Fibroblast of lung (primary cell): ENCODE results near the gene APH1B. TPM values are rescaled to one million over a fixed set of nuclear protein-coding genes. Genes with fewer than 3 reads are reported as not detected.

Source experiments
- DNase-seq, 2 donors: peaks; one replicate each; pipeline versions ENCODE4 v3.0.0 to v3.0.0-alpha.2; 2010; ENCODE audit warnings: low read depth in 2 of 2
- H2AFZ ChIP-seq: 2 replicates; pipeline ENCODE4 v1.5.1; 2012; ENCODE audit warnings: low read length, control low read depth, inconsistent platforms
- H3K27ac ChIP-seq: 2 replicates; pipeline ENCODE4 v1.5.1; 2011; ENCODE audit warnings: low read length, control low read depth; ENCODE audit not compliant: insufficient read depth
- H3K27me3 ChIP-seq: 2 replicates; pipeline ENCODE4 v1.5.1; 2011; ENCODE audit warnings: mild to moderate bottlenecking, low read length; ENCODE audit not compliant: control insufficient read depth, insufficient read depth
- H3K36me3 ChIP-seq: 2 replicates; pipeline ENCODE4 v1.5.1; 2011; ENCODE audit warnings: low read length; ENCODE audit not compliant: control insufficient read depth, insufficient read depth
- H3K4me1 ChIP-seq: 2 replicates; pipeline ENCODE4 v1.5.1; 2011; ENCODE audit warnings: low read length; ENCODE audit not compliant: control insufficient read depth, insufficient read depth; ENCODE audit errors: extremely low read depth
- H3K4me2 ChIP-seq: 2 replicates; pipeline ENCODE4 v1.5.1; 2011; ENCODE audit warnings: low read length, control low read depth; ENCODE audit not compliant: insufficient read depth; ENCODE audit errors: extremely low read depth
- H3K4me3 ChIP-seq, 4 experiments: fragments of 200-600 bp in 1 of 4; sonication (generic) in 1 of 4; replicated peaks in 1 of 4; 2 replicates each; pipeline ENCODE4 v1.5.1; 2011 to 2016; ENCODE audit warnings: low read length in 4 of 4, low read depth in 3 of 4, mild to moderate bottlenecking in 3 of 4, control low read depth in 2 of 4, inconsistent platforms in 1 of 4, mixed read lengths in 1 of 4; ENCODE audit not compliant: insufficient read depth in 1 of 4; ENCODE audit errors: control extremely low read depth in 1 of 4
- H3K79me2 ChIP-seq: 2 replicates; pipeline ENCODE4 v1.5.1; 2012; ENCODE audit warnings: mild to moderate bottlenecking, low read length, inconsistent platforms; ENCODE audit not compliant: control insufficient read depth, insufficient read depth
- H3K9ac ChIP-seq: 2 replicates; pipeline ENCODE4 v1.5.1; 2011; ENCODE audit warnings: mild to moderate bottlenecking, low read length, control low read depth; ENCODE audit not compliant: insufficient read depth
- H3K9me3 ChIP-seq: 2 replicates; pipeline ENCODE4 v1.5.1; 2012; ENCODE audit warnings: low read depth, low read length; ENCODE audit not compliant: control insufficient read depth, insufficient read depth
- H4K20me1 ChIP-seq: 2 replicates; pipeline ENCODE4 v1.5.1; 2011; ENCODE audit warnings: low read length; ENCODE audit not compliant: control insufficient read depth, insufficient read depth; ENCODE audit errors: extremely low read depth
- EZH2 ChIP-seq: IDR thresholded peaks from 2 replicates; pipeline ENCODE4 v1.5.1; 2012; ENCODE audit warnings: low read length, control low read depth, mild to moderate bottlenecking; ENCODE audit errors: missing control alignments
- polyA plus RNA-seq, 2 donors: library from polyadenylated mRNA; depleted of rRNA in 1 of 2; stranded (reverse) in 1 of 2; unstranded in 1 of 2; fragments of >200 nt; gene quantifications; 2 replicates each; pipeline ENCODE4 v1.2.1, GENCODE V29; 2011 to 2012; ENCODE audit warnings: missing spikeins in 1 of 2
- total RNA-seq: library from RNA; depleted of rRNA; stranded (reverse); fragments of >200 nt; gene quantifications from 2 replicates; pipeline ENCODE4 v1.2.1, GENCODE V29; 2014
- TF ChIP-seq, protein P1 (sequence below), 2 donors: IDR thresholded peaks in 1 of 2; conservative IDR thresholded peaks in 1 of 2; 1 replicate in 1 of 2; 2 replicates in 1 of 2; pipeline ENCODE4 v1.5.1; 2011 to 2012; ENCODE audit warnings: low read length in 2 of 2, control low read depth in 1 of 2, inconsistent platforms in 1 of 2, low read depth in 1 of 2, mild to moderate bottlenecking in 1 of 2

APH1B gene
- total and polyA plus RNA-seq, 2 donors (not counting 1 experiment from before 2014, with no cell fraction given): 23.5 to 32.2 TPM

DNA sequence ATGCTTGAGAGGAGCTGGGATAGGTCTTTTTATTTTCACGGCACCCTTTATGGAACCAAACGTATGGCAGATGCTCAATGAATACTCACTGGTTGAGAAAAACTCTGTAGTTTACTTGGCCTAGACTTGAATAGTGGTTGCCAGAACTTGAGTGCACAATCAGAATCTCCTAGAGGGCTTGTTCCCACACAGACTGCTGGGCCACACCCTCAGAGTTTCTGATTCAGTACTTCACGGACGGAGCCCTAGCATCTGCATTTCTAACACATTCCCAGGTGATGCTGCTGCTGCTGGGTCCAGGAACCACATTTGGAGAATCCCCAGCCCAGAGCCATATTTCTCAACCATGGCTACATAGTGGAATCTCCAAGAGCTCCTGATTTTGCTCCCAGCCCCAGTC lies 79.7 kb downstream of the APH1B start:
- DNase-seq: no peak
- Histone ChIP-seq H3K36me3 (no peaks in the 10 kb centered on the region), H3K4me2 (no peak overlapping the region), H3K27ac (no peak overlapping the region), H3K4me3 (no peak overlapping the region), H2AFZ (no peak overlapping the region), H3K27me3 (no peaks in the 10 kb centered on the region), H4K20me1 (no peaks in the 10 kb centered on the region), H3K9ac (no peak overlapping the region), H3K79me2 (no peaks in the 10 kb centered on the region), H3K4me1 (no peaks in the 10 kb centered on the region), H3K9me3 (no peaks in the 10 kb centered on the region)
- TF ChIP-seq, protein P1, sequence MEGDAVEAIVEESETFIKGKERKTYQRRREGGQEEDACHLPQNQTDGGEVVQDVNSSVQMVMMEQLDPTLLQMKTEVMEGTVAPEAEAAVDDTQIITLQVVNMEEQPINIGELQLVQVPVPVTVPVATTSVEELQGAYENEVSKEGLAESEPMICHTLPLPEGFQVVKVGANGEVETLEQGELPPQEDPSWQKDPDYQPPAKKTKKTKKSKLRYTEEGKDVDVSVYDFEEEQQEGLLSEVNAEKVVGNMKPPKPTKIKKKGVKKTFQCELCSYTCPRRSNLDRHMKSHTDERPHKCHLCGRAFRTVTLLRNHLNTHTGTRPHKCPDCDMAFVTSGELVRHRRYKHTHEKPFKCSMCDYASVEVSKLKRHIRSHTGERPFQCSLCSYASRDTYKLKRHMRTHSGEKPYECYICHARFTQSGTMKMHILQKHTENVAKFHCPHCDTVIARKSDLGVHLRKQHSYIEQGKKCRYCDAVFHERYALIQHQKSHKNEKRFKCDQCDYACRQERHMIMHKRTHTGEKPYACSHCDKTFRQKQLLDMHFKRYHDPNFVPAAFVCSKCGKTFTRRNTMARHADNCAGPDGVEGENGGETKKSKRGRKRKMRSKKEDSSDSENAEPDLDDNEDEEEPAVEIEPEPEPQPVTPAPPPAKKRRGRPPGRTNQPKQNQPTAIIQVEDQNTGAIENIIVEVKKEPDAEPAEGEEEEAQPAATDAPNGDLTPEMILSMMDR (conservative IDR thresholded peaks at IDR 0.05 in 1 of 2, IDR thresholded peaks at IDR 0.05 in 1 of 2; ENCODE audit: low read depth in 1 of 2, low read length in 2 of 2): no peak
- TF ChIP-seq EZH2: no peak

DNA sequence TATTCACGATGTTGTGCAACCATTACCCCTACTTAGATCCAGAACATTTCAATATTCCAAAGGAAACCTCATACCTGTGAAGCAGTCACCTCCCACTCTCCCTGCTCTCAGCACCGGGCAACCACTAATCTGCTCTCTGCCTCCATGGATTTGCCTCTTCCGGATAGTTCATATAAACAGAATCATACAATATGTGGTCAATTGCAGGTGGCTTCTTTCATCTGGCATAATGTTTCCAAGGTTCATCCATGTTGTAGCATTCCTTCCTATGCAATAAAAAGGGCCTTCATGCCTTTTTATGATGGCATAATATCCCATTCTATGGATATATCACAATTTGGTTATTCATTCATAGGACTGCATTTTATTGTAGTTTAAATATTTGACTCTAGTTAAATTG lies 80.3 kb downstream of the APH1B start:
- H3K4me1 ChIP-seq: no peaks in the 10 kb centered on the region
- no peak overlapping the region for H3K4me2 ChIP-seq
- DNase-seq: no peak
- no peak overlapping the region for H3K4me3 ChIP-seq
- H3K9me3 ChIP-seq: no peaks in the 10 kb centered on the region
- H3K27me3 ChIP-seq: no peaks in the 10 kb centered on the region
- H3K79me2 ChIP-seq: no peaks in the 10 kb centered on the region
- no peak for TF ChIP-seq EZH2
- TF ChIP-seq, protein P1 (conservative IDR thresholded peaks at IDR 0.05 in 1 of 2, IDR thresholded peaks at IDR 0.05 in 1 of 2; ENCODE audit: low read depth in 1 of 2, low read length in 2 of 2): no peak
- H3K36me3 ChIP-seq: no peaks in the 10 kb centered on the region
- H2AFZ ChIP-seq: no peak overlapping the region
- H4K20me1 ChIP-seq: no peaks in the 10 kb centered on the region
- H3K9ac ChIP-seq: no peak overlapping the region
- H3K27ac ChIP-seq: no peak overlapping the region

DNA sequence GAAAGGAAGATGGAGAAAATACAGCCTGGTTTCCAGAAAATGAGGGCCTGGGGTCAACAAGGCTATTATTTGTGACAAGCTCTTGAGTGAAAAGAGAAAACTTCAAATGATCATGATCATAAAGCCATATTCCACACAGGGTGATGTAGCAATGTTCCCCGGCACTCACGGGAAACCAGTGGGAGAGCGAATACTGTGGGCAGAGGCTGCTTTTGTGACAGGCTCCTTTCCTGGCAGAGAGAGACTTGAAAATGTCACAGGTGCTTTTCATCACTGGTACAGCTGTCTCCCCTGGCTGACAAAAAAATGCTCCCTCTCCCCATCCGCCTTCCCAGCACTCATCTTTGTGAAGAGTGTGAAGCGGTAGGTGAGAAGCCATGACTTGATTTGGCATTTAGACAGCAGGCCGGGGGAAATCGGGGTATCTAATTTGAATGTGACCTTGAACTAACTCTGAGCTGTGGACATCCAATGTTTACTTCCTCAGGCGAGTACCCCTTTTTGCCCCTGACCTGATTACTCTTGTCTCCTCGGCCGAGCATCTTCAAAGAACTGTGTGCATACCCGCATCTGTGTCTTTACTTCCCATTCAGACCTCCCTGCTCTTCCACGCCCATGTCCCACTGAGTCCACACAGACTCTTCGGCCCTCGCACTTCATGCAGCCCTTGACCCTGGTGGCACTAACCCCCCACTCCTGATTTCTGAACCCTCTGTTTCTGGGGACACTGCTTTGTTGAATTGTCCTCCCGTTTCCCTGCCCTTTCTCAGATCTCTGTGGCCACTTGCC lies 81.0 kb downstream of the APH1B start:
- H3K79me2 ChIP-seq: no peaks in the 10 kb centered on the region
- no peaks in the 10 kb centered on the region for H4K20me1 ChIP-seq
- H3K27me3 ChIP-seq: no peaks in the 10 kb centered on the region
- H3K4me2 ChIP-seq: no peak overlapping the region
- no peak overlapping the region for H3K4me3 ChIP-seq
- no peak for DNase-seq
- H3K36me3 ChIP-seq: no peaks in the 10 kb centered on the region
- TF ChIP-seq, protein P1 (conservative IDR thresholded peaks at IDR 0.05 in 1 of 2, IDR thresholded peaks at IDR 0.05 in 1 of 2; ENCODE audit: low read depth in 1 of 2, low read length in 2 of 2): no peak
- H3K9ac ChIP-seq: no peak overlapping the region
- H3K4me1 ChIP-seq: no peaks in the 10 kb centered on the region
- no peaks in the 10 kb centered on the region for H3K9me3 ChIP-seq
- no peak overlapping the region for H3K27ac ChIP-seq
- H2AFZ ChIP-seq: no peak overlapping the region

Other genes with a start within 250 kb of the APH1B start
- 224 and 279 TPM in 2 replicates for gene TPM1, start 234.9 kb upstream of the APH1B start, total RNA-seq
- 515 and 1,732 TPM in 2 replicates for gene TPM1, start 234.9 kb upstream of the APH1B start, polyA plus RNA-seq
- gene LACTB, start 155.7 kb upstream of the APH1B start, total RNA-seq: 22.6 and 29.2 TPM in 2 replicates
- 39.2 and 42.8 TPM in 2 replicates for gene LACTB, start 155.7 kb upstream of the APH1B start, polyA plus RNA-seq
- 400 and 482 TPM in 2 replicates for gene RPS27L, start 120.1 kb upstream of the APH1B start, total RNA-seq
- gene RPS27L, start 120.1 kb upstream of the APH1B start, polyA plus RNA-seq: 402 and 481 TPM in 2 replicates
- gene RAB8B, start 88.0 kb upstream of the APH1B start, total RNA-seq: 111 and 184 TPM in 2 replicates
- 107 and 112 TPM in 2 replicates for gene RAB8B, start 88.0 kb upstream of the APH1B start, polyA plus RNA-seq
- 41.9 and 48.4 TPM in 2 replicates for gene CA12, start 104.2 kb downstream of the APH1B start, total RNA-seq
- 30.6 and 42.3 TPM in 2 replicates for gene CA12, start 104.2 kb downstream of the APH1B start, polyA plus RNA-seq
- gene USP3, start 227.0 kb downstream of the APH1B start, total RNA-seq: 48.5 and 55.5 TPM in 2 replicates
- gene USP3, start 227.0 kb downstream of the APH1B start, polyA plus RNA-seq: 19.9 and 21.3 TPM in 2 replicates